Effector memory CD4-positive, alpha-beta T cell (primary cell): ENCODE data around the gene PLXNA4.
"Not testable (repeated sequence)": the region's sequence is repeated elsewhere in the genome, so short reads cannot be mapped to it uniquely, and the experiment has no call there.

Source experiments
- DNase-seq, 3 donors: peaks; one replicate each; pipeline ENCODE4 v3.0.0-alpha.2; 2020
- H3K27ac ChIP-seq: 2 replicates; pipeline ENCODE4 v1.7.0; 2013; ENCODE audit warnings: mild to moderate bottlenecking, low read length, moderate library complexity; ENCODE audit not compliant: insufficient read depth, poor library complexity, severe bottlenecking
- H3K27me3 ChIP-seq: replicated peaks from 2 replicates; pipeline ENCODE4 v1.7.0; 2013; ENCODE audit warnings: mild to moderate bottlenecking, low read length; ENCODE audit not compliant: insufficient read depth, control insufficient read depth, poor library complexity, severe bottlenecking
- H3K36me3 ChIP-seq: 2 replicates; pipeline ENCODE4 v1.7.0; 2013; ENCODE audit warnings: mild to moderate bottlenecking, low read length, moderate library complexity; ENCODE audit not compliant: control insufficient read depth, insufficient read depth
- H3K4me1 ChIP-seq: 2 replicates; pipeline ENCODE4 v1.7.0; 2013; ENCODE audit warnings: low read length, mild to moderate bottlenecking; ENCODE audit not compliant: control insufficient read depth, insufficient read depth, poor library complexity, severe bottlenecking
- H3K4me3 ChIP-seq: 2 replicates; pipeline ENCODE4 v1.7.0; 2013; ENCODE audit warnings: low read length, low read depth, mild to moderate bottlenecking; ENCODE audit not compliant: insufficient read depth, poor library complexity, severe bottlenecking
- H3K9me3 ChIP-seq: 2 replicates; pipeline ENCODE4 v1.7.0; 2013; ENCODE audit warnings: mild to moderate bottlenecking, low read length, moderate library complexity; ENCODE audit not compliant: control insufficient read depth

The PLXNA4 gene

DNA sequence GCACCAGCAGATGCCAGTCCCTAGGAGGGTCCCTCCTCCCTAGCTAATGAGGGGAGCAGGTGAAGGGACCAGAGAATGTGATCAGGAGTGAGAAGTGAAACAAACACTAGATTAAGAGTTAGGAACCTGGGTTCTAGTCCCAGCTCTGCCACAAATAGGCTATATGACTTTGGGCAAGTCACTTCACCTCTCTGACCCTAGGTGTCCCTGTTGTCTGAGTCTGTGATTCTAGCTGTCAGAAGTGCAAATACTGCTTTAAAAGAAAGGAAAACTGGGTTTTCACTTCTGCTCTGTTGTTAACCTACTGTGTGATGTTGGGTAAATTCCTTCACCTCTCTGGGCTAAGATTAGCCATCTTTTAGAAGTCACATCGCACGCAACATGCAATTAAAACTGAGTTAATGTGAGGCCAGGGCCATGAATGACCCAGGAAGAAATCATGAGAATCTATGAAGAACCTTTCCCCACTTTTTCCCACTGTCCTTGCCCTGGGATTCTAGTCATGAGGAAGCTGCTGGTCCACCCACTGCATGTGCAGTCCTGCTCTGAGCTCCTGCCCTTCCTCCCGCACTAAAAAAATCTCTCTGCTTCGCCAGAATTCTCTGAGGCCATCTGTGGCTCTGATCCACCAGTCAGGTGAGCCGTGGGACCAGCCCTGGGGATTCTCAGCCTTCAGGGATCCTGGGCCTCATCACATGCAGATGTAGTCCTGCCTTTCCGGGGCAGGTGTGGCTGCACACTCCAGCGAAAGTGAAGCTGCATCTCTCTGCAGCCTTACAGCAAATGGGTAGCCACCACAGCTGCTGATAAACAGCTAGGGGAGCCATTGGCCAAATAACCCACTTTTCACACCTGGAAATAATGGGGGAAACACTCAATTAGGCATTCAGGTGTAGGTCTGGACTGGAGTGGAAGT lies 181.7 kb downstream of the PLXNA4 start:
- Histone ChIP-seq H3K27ac (no peak overlapping the region), H3K27me3 (no peaks in the 10 kb centered on the region), H3K4me1 (peaks cover 3% of the 10 kb centered on the region), H3K9me3 (no peaks in the 10 kb centered on the region), H3K36me3 (no peaks in the 10 kb centered on the region), H3K4me3 (no peak overlapping the region)
- DNase-seq, result no peak

DNA sequence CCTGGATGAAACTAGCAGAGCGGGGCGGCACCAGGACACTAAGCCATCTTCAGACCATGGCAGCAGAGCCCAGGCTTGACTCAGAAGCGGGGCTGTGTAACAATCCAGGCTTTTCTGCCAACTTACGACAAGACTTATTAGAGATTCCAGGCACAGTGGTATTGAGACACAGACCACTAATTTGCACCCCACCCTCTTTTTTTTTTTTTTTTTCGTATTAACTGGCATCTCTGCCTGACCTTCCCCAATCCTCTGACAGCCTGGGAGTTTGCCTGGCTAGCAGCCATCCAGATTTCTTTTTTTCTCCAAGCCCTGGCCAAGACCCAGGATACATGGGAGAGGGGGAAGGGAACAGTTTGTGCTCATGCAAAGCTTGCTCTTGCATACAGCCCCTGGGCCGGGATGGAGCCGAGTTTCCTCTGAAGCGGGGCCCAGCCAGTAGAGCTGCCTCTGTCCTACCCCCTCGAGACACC lies 182.4 kb downstream of the PLXNA4 start:
- DNase-seq, result no peak
- H3K4me1 ChIP-seq, result peaks cover 3% of the 10 kb centered on the region

GRCh38 chr7:132392713-132393112 lies 183.6 kb downstream of the PLXNA4 start:
- no peaks in the 10 kb centered on the region for H3K36me3 ChIP-seq

More for the DNA sequence above, 182.4 kb downstream of the PLXNA4 start:
- Histone ChIP-seq H3K27ac (no peak overlapping the region), H3K9me3 (no peaks in the 10 kb centered on the region), H3K36me3 (no peaks in the 10 kb centered on the region), H3K4me3 (no peak overlapping the region), H3K27me3 (no peaks in the 10 kb centered on the region)

DNA sequence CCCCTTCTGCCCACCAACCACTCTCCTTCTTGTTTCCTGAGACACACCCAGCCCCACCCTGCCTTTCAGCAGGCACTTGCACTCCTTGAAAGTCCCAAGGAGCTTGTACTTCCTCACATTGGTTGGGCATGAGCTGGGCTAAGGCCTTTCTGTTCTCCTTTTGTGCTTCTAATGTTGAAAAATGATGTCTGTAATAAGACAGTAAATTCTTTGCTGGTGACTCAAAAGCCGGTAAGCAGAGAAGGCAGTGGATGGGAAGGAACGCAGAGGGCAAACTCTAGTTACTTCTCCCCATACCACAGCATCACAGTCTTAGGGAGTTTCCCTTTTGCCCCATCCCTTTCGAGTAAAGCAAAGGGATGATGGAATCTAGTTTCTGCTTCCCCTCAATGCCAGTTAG lies 185.6 kb downstream of the PLXNA4 start:
- H3K27me3 ChIP-seq, result no peaks in the 10 kb centered on the region
- H3K4me3 ChIP-seq, result no peak overlapping the region
- peaks cover 3% of the 10 kb centered on the region for H3K4me1 ChIP-seq
- no peak for DNase-seq
- H3K27ac ChIP-seq, result no peak overlapping the region
- H3K9me3 ChIP-seq, result no peaks in the 10 kb centered on the region
- H3K36me3 ChIP-seq, result no peaks in the 10 kb centered on the region

More at GRCh38 chr7:132392713-132393112, 183.6 kb downstream of the PLXNA4 start:
- Histone ChIP-seq H3K27ac (no peak overlapping the region), H3K27me3 (no peaks in the 10 kb centered on the region), H3K4me1 (peaks cover 3% of the 10 kb centered on the region), H3K4me3 (no peak overlapping the region), H3K9me3 (no peaks in the 10 kb centered on the region)
- DNase-seq, result no peak

- H3K9me3 ChIP-seq, H3K27ac ChIP-seq, H3K4me3 ChIP-seq, H3K36me3 ChIP-seq, H3K4me1 ChIP-seq, H3K27me3 ChIP-seq, DNase-seq: not testable (repeated sequence)
Measured at GRCh38 chr7:132390049-132390448, 186.2 kb downstream of the PLXNA4 start.

GRCh38 chr7:132388688-132389087 lies 187.6 kb downstream of the PLXNA4 start:
- H3K4me1 ChIP-seq, result no peaks in the 10 kb centered on the region
- no peaks in the 10 kb centered on the region for H3K36me3 ChIP-seq
- H3K27ac ChIP-seq, result no peak overlapping the region
- H3K9me3 ChIP-seq, result no peaks in the 10 kb centered on the region
- H3K4me3 ChIP-seq, result no peak overlapping the region
- no peaks in the 10 kb centered on the region for H3K27me3 ChIP-seq
- no peak for DNase-seq

- H3K36me3 ChIP-seq, result no peaks in the 10 kb centered on the region
- H3K9me3 ChIP-seq, result no peaks in the 10 kb centered on the region
- H3K4me1 ChIP-seq, result no peaks in the 10 kb centered on the region
- no peaks in the 10 kb centered on the region for H3K27me3 ChIP-seq
- H3K27ac ChIP-seq, result no peak overlapping the region
- H3K4me3 ChIP-seq, result no peak overlapping the region
- DNase-seq, result no peak
Measured at GRCh38 chr7:132387596-132387995, 188.7 kb downstream of the PLXNA4 start.

DNA sequence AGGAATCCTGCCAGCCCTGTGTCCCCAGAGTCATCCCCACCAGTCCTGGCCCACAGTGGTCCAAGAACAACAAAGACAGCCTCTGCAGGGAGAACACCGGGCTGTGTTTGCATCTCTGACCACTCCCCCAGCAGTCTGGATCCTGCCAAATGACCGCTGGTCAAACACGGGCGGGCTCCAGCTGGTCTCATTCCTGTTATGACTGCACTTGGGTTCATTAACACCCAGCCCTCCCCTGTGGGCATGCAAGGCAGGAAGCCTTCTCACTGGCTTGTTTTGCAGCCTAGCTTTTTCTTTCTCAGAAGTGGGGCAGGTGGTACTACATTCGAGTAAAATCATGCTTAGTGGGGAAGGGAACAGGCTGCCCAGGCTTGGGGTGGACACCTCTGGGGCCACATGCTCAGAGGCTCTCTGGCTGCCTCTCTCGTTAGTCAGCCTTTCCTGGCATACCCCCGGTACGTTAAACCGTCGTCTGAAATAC lies 190.0 kb downstream of the PLXNA4 start:
- H3K4me1 ChIP-seq, result no peaks in the 10 kb centered on the region
- H3K36me3 ChIP-seq, result no peaks in the 10 kb centered on the region
- H3K27ac ChIP-seq, result no peak overlapping the region
- no peaks in the 10 kb centered on the region for H3K9me3 ChIP-seq
- no peaks in the 10 kb centered on the region for H3K27me3 ChIP-seq
- no peak for DNase-seq
- H3K4me3 ChIP-seq, result no peak overlapping the region

DNA sequence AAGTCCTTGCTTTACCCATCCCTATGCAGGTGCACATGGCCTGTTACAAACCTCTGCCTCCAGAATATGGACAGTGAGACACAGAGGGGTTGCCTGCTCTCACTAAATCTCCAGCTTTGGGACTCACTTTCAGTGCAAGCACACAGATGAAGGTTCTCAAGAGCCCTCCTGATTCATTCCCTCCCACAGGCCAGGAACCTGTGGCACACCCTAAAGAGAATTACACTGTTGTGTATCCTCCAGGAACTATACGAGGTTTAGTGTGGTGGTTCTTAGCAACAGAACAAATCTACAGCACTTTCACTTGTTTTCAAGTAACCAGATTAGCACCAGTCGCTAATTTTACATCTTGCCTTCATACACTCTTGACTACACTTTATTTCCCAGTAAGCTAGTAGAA lies 192.3 kb downstream of the PLXNA4 start:
- H3K4me1 ChIP-seq, result no peaks in the 10 kb centered on the region
- H3K4me3 ChIP-seq, result no peak overlapping the region
- H3K36me3 ChIP-seq, result no peaks in the 10 kb centered on the region
- H3K27me3 ChIP-seq, result no peaks in the 10 kb centered on the region
- H3K27ac ChIP-seq, result no peak overlapping the region
- H3K9me3 ChIP-seq, result no peaks in the 10 kb centered on the region
- DNase-seq, result no peak

- Histone ChIP-seq H3K27me3 (no peaks in the 10 kb centered on the region), H3K4me1 (no peaks in the 10 kb centered on the region), H3K9me3 (no peaks in the 10 kb centered on the region), H3K27ac (no peak overlapping the region), H3K36me3 (no peaks in the 10 kb centered on the region), H3K4me3 (no peak overlapping the region)
- DNase-seq, result no peak
Measured at GRCh38 chr7:132381742-132382472, 194.4 kb downstream of the PLXNA4 start.
